Occipital lobe (tissue), 2 donors: ENCODE data around the gene TRIM2. TPM values are rescaled to one million over a fixed set of nuclear protein-coding genes. Genes with fewer than 3 reads are reported as not detected.

Experiments
- DNase-seq: peaks from one replicate; lab custom pipeline; 2025; lab: John Stamatoyannopoulos, UW
- total RNA-seq: library from RNA; depleted of rRNA; stranded (reverse); fragments of >200 nt; gene quantifications from one replicate; pipeline ENCODE4 v1.2.3, GENCODE V29; 2014

The TRIM2 gene
- total RNA-seq, 1 donor from 2014 or later: 990 TPM

- DNase-seq: peak; percentile 40
Observed at GRCh38 chr4:153222707-153223426, 18.6 kb downstream of the TRIM2 start.

- no peak for DNase-seq
Observed at GRCh38 chr4:153223427-153223801, 19.2 kb downstream of the TRIM2 start.

GRCh38 chr4:153223930-153224329 lies 19.7 kb downstream of the TRIM2 start:
- DNase-seq: no peak

GRCh38 chr4:153224474-153224873 lies 20.2 kb downstream of the TRIM2 start:
- no peak for DNase-seq

GRCh38 chr4:153227469-153228075 lies 23.3 kb downstream of the TRIM2 start:
- no peak for DNase-seq

GRCh38 chr4:153228512-153229140 lies 24.4 kb downstream of the TRIM2 start:
- no peak for DNase-seq

GRCh38 chr4:153229545-153229944 lies 25.3 kb downstream of the TRIM2 start:
- no peak for DNase-seq

GRCh38 chr4:153232768-153233167 lies 28.5 kb downstream of the TRIM2 start:
- DNase-seq: no peak

GRCh38 chr4:153233761-153234371 lies 29.6 kb downstream of the TRIM2 start:
- DNase-seq: no peak

GRCh38 chr4:153234885-153235284 lies 30.6 kb downstream of the TRIM2 start:
- no peak for DNase-seq

- DNase-seq: no peak
Observed at GRCh38 chr4:153238135-153238919, 34.1 kb downstream of the TRIM2 start.

GRCh38 chr4:153239409-153239808 lies 35.2 kb downstream of the TRIM2 start:
- DNase-seq: no peak

- DNase-seq: no peak
Observed at GRCh38 chr4:153241295-153241694, 37.1 kb downstream of the TRIM2 start.

GRCh38 chr4:153241970-153242838 lies 38.0 kb downstream of the TRIM2 start:
- no peak for DNase-seq

- no peak for DNase-seq
Observed at GRCh38 chr4:153242839-153243324, 38.6 kb downstream of the TRIM2 start.

GRCh38 chr4:153243468-153243867 lies 39.2 kb downstream of the TRIM2 start:
- no peak for DNase-seq

- no peak for DNase-seq
Observed at GRCh38 chr4:153244969-153245368, 40.7 kb downstream of the TRIM2 start.

GRCh38 chr4:153245775-153246174 lies 41.5 kb downstream of the TRIM2 start:
- DNase-seq: no peak

- DNase-seq: no peak
Observed at GRCh38 chr4:153246446-153247115, 42.3 kb downstream of the TRIM2 start.

GRCh38 chr4:153247116-153247490 lies 42.9 kb downstream of the TRIM2 start:
- DNase-seq: no peak
